CMK (cell line): ENCODE results near the gene CREB1.

Source experiments
- DNase-seq: peaks from one replicate; pipeline ENCODE4 v3.0.0-alpha.2; 2010; ENCODE audit warnings: low read depth

The CREB1 gene

DNA sequence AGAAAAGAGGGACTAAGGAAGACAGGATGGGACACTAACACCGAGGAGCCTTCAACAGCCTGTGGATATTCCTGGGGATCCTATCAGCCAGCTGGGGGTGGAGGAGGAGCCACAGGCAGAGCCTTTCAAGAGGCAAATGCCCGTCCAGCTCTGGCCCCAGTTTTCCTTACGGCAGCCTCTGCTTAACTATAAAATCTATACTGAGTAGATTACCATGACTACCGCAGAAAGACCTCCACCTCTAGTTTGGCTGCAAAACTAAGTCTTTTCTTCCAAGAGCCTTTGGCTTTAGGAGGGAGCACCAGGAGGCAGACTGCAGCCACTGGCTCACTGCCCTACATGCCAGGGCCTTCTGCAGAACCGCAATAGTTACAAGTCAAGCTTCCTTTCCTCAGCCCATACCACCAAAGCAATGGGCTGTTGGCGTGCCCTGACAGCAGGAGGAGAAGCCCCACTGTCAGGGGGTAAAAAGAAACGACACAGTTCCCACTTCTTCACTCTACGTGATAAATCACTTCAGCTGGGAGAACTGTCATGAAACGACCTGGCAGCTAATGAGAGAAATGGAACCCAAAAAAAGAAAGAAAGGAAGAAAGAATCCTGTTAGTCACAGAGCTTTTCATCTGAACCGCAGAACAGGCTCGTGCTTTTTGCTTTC lies 25.1 kb upstream of the CREB1 start:
- no peak for DNase-seq

DNA sequence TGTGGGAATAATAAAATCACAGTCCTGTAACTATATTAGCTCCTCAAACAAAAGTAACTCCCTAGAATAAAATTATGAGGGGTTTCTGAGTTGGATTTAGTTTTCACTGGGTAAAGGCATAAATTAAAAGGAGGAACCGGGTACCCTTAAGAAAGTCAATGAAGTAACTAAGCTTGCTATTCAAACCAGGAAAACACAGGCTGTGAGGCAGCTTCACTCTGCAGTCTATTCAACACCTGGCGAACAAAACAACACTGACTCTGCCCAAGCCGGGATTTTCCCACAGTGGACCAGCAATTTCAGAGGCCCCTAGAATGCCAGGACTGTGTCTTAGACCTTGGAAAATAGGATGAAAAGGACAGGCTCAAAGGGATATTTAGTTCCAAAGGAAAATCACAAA lies 24.6 kb upstream of the CREB1 start:
- DNase-seq = no peak

DNA sequence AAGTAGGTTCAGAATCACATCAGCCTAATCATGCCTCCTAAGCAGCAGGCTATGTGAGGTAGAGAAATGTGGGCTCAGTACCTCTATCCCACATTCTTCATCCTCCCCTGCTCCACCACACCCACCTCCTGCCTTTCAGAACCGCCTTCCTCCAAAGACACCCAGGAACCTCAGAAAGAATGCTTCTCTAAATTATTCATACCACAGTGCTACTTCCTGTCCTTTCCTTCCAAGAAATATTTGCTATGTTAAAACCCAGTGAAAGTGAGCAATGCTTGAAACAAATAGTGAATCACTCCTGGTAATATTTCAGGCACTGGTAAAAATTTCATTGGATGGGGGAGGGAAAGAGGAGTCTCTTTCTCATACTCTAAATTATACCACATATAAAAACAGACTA lies 24.0 kb upstream of the CREB1 start:
- no peak for DNase-seq

DNA sequence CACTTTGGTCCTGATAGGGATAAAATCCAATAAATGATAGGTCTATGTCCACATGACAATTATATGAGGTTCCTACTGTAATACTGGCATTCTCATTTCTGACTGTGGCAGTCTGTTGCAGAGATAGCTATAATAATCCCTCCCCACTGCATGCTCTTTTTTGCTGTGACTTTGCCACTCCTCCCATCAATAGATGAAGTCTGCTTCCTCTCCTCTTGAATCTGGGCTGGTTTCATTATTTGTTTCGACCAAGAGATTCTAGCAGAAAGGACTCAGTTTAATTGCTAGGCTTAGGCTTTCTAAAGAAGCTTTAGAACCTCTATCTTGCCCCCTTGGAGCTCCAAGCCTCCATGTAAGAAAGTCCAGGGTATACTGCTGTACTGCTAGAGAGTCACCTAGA lies 23.3 kb upstream of the CREB1 start:
- DNase-seq = no peak

DNA sequence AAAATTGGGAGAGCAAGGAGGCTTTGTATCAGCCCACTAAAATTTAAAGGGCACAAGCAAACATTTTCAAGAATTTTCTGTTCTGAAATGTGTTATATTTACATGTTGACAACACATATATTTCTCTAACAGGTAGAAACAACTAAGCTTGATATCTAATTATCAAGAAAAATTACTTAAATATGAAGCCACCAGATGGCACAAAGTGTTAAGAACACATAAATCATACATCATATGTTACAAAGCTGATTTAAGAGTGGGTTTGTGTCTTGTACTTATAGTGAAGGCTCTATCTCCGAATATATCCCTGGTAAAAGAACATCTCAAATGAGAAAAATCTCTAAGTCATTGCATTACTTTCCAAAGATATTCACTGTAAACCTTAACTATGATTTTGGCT lies 19.6 kb upstream of the CREB1 start:
- DNase-seq = no peak

DNA sequence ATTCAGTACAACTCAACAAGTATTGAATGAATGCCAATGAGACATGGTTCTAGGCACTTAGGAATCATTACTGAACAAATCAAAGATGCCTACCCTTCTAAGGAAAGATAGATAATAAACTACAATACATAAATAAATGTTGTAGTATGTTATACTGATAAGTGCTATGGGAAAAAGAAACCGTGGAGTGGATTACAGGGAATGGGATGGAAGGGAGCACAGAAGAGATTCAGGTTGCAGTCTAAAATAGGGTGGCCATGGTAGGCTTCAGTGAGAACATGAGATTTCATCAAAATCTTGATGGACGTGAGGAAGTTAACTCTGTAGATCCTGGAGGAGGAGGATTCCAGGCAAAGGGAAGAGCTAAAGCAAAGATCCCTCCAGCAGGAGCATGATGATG lies 17.9 kb upstream of the CREB1 start:
- no peak for DNase-seq

DNA sequence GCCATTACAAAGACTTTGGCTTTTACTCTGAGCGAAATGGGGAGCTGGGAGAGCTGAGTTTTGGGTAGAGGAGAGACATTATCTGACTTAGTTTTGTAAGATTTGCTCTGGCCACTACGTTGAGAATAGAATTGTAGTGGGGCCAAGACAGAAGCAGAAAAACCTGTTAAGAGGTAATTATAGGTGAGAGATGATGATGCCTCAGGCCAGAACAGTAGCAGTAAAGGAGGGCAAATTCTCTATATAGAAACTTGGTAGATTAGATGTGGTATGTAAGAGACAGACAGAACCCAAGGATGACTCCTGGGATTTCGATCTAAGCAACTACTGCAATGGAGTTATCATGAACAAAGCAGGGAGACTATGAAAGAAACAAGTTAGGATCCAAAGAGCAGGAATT lies 17.4 kb upstream of the CREB1 start:
- DNase-seq = no peak

DNA sequence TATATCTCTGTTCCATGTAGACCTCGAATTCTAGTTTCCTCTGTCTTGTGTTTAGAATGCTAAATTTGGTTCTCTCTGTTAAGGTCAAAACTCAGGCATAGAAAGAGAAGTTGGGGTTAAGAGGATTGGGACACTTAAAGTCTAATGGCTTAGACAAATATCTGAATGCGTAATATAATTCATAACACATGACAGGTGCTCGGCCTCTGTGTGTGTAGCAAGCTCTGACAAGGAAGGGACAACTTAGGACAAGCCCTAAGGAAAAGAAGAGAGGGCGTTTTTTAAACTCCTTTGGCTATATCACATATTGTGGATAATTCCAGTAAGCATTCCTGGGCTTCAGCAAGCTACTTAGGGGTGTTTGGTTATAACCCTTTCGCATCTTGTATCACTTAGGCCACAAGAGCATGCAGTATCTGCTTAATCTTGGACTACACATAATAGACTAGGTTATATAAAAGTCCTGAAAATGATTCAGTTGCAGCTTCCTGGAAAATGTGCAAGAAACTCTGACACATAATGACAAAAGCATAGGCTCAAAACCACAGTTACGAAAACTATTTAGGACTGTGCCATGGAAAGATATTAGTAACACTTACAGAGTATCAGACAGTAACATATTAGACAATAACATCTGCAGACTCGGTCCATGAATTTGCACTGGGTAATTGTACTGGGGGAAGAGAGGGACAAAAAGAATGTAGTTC lies 16.1 kb upstream of the CREB1 start:
- DNase-seq = no peak

DNA sequence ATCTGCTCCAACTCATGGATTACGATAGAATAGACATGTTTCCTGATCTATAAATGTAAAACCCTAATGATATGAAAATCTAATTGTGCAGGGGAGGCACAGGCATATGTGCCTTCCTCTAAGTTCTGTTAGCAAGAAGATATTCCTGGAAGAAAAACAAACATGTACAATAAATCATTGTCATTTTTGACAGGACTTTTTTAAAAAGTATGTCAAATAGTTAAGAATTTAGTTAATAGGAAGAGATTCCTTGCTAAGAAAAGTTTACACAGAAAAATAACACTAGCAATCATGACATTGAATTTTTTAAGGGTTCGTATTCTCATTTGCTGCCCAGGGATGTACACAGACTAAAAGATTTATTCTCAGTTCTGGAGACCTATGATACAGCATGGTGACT lies 15.3 kb upstream of the CREB1 start:
- no peak for DNase-seq

DNA sequence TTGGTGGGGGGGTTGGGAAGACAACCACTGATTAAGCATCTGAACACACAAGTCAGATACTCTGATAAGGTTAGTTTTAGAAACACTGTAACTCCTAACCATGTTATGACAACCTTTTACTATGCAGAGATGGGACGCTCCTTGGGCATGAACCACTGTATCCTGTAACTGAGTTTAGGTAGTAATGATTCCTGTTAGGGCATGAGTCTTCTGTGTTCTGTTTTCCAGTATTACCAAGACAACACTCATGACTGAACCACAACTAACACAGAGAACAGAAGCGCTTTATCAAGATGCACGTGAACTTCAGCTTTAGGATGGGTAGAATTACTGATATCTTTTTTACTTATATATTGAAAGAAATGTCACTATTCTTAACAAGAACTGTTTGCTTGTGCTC lies 14.1 kb upstream of the CREB1 start:
- no peak for DNase-seq

DNA sequence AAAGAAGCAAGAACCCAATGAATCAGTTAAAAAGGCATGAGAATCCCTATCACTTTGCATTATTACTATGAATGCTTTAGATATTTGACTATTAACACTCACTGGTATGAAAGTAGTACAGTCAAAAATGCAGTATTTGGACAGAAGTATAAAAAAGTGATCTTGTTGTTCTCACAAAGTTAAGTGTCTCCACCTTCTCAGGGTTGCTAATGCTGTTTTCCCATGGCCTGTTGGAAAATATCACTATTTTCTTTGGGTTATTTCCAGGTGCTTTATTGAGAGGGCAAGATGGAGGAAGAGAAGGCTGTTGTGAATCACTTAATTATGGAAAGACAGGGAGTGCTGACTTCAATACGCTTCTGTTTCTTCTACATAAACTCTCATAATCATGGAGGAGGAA lies 13.6 kb upstream of the CREB1 start:
- DNase-seq = no peak

DNA sequence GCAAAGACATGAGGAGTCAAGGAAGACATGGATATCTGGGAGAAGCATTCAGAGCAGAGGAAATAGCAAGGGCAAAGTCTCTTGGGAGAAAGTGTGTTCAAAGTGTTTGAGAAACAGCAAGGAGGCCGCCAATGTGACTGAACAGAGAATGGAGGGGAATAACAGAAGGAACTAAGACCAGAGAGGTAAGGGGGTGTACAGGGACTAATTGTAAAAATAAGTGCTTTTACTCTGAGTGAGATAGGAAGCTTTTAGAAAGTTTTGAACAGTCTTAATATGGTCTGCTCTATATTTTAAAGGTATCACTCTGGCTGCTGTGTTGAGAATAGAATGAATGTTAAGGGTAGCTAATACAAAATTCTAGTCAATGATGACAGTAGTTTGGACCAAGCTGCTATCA lies 6.8 kb upstream of the CREB1 start:
- no peak for DNase-seq

DNA sequence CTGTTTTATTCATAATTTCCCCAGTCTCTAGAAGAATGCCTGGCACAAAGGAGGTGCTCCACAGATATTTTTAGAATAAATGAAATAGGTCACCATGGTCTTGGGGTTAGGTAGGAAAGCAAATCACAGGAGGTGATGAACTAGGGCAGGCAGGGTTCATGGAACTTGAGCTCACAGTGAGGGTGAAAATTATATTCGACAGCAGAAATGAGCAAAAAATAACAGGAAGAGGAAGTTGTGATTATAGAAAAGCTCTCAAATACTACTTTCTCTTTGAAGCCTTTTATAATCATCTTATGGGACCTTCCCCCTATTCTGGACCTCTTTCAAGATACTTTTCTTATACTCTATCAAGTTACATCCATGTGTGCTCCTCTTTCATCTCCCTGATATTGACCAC lies 4.5 kb upstream of the CREB1 start:
- DNase-seq = no peak

DNA sequence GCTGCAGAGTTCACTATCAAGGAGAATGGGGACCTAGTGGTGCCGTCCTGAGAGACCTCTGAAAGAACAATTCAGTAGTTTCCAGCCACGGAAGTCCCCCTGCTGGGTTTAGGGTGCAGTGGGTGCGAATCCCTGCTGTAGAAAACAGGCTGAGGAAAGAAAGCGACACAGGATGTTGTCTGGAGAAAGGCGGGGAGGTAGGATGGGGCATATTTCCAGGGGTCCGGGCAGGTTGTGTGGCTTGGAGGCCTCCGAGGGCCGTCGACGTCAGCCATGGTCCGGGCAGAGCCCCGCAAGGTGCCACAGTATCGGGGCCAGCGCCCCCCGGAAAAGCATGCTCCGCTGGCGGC lies 807 bp upstream of the CREB1 start:
- DNase-seq = no peak

DNA sequence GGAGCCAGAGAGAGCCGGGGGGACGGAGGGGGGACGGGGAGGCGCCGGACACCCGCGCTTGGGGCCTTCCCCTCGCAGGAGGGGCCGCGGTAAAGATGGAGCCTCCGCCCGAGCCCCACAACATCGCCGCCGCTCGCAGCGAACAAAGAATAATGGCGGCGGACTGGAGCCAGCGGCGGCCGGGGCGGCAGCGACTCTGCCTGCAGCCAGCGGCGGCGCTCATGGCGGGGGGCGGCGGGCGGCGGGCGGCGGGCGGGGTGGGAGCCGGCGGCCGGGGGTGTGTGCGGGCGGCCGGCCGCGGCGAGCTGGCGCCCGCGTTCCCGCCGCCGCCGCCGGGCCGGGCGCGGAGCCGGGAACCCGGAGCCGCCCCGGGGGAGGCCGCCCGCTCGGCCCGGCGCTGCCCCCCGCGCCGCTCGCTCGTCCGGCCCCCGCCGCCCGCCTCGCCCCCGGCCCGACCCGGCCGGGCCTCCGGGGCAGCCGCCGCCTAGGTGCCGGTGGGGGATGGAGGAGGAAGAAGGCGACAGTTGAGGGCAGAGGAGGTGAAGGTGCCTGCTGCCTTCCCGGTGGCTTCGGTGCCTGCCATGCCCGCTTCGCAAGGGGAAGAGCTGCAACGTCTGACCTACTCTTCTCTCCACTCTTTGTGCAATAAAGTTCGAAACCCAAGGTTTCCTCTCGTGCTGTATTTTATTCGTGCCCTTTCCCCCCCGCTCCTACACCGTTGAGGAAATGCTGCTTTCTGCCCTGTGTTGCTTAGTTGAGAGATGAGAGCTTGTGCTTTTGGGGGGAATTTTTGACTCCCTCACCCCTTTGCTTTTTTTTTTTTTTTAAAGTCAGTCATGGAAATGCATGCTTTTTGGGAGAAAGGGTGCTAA lies 634 bp downstream of the CREB1 start:
- DNase-seq = no peak

DNA sequence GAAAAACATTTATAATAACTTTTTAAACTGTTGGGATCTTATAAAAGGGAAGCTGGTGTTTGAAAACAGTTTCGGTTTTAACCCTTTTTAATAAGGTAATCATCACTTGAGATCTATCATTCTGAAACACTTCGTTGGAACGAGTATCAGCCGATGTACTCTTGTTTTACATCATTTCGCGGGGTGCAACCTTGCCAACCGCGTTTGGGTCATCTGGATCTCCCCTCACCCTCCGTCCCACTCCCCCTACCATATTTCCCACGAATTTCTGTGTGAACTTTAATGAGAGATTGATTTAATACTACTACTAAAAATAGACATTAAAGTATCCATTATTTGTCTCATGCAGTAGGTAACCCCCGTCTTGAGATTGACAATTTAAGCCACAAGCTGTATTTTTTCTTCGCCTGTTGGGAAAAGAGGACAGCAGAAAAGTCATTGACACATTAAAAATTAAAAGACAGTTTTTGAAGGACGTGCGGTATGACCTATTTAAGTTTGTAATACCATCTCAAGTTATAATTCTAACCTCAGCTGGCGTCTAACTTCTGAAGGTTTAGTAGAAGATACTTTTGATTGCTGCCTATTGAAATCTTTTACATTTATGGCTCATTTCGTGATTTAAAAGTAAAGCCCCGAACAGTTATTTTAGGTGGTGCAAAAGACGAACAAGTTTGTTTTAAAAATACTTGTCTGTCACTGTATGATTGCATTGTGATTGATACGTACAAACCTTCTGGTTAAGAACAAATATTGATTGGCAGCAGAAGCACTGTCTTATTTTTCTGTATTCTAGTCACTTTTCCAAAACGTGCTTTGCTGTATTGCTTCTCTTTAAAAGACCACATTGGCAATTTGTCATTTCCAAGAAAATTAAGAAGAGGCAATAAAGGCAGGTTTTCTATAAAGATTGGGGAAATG lies 1.5 kb downstream of the CREB1 start:
- DNase-seq = no peak

DNA sequence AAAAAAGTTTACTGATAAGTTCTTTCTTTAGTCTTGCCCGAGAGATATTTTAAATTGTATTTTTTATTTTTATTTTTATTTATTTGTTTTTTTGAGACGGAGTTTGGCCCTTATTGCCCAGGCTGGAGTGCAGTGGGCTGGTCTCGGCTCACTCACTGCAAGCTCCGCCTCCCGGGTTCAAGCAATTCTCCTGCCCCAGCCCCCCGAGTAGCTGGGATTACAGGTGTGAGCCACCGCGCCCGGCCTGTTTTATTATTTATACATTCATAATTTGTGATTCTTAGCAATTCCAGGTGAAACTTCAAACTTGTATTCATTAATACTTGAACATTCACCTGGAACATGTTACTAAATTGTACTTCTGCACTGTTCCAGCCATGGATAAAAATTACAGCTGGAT lies 2.9 kb downstream of the CREB1 start:
- no peak for DNase-seq

DNA sequence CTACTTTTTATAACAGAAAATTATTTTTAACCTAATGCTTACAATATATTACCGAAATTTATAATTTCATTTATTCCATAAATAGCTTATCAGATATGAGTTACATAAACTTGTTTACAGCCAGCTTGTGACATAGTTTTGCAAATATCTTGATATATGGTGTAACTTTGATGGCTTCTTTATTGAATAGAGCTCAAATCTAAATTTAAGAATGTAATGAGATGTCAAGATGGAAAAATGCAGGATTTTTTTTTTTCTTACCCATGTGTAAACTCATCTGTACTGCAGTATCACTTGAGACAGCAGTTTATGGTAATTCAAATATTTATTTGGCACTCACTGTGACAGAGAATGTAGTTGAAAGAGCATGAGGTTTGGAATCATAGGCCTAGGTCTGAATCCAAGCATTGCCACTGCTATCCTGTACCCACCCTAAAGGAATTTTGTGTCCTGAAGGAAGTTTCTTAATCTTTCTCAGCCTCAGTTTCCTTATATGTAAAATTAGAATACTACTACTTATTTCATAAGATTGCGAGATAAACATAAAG lies 3.8 kb downstream of the CREB1 start:
- no peak for DNase-seq

DNA sequence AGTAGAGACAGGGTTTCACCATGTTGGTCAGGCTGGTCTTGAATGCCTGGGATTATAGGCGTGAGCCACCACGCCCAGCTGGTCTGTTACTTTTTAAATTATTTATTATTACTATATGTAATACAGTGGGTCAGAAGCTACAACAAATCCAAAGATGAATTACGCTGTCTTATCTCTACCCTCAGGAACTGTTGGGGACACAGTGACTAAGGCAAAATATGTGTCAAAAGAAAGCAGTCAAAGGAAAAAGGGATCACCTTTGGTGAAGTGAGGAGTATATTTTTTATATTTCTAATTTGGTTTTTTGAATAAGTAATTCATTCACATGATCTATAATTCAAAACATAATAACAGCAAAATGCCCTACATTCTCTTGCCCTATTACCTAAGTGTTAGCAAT lies 4.7 kb downstream of the CREB1 start:
- no peak for DNase-seq

DNA sequence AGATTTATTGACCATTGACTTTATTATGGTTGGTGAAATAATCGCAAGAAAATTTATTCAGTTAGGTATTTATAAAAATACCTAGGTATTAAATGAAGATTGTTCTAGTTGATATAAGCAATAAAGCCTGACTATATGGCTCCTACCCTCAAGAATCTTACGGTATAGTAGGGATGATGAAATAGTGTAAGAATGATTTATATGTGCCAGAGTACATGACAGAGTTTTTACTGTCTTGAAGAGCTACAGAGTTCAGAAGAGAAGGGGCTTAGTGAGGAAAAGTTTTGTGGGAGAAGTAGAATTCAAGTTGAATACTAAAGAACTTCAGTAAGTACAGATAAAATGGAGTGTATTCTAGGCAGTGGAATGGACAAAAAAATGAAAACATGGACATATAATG lies 9.7 kb downstream of the CREB1 start:
- DNase-seq = no peak

DNA sequence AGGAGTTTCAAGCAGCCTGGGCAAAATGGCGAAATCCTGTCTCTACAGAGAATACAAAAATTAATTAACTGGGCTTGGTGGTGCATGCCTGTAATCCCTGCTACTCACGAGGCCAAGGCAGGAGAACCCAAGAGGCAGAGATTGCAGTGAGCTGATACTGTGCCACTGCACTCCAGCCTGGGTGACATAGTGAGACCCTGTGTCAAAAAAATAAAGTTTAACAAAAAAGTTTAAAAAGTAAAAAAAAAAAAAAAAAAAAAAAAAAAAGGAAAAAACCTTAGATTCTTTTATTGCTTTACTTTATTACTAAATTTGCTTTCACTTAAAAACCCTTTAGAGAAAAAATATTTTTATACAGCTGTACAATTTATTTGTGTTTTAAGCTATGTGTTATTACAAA lies 10.7 kb downstream of the CREB1 start:
- no peak for DNase-seq

DNA sequence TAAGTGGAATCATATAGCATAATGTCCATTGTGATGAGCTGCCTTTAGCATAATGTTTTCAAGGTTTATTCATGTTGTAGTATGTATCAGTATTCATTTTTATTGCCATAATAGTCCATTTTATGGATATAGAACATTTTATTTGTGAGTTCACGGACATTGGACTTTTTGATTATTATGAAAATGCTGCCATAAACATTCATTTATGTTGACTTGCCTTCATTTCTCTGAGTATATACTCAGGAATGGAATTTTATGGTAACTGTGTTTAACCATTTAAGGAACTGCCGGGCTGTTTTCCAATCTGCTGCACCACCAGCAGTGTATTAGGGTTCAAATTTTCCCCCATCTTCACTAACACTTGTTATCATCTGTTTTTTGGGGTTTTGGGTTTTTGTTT lies 12.2 kb downstream of the CREB1 start:
- DNase-seq = no peak
